ENCODE measurements around the gene ZNF785. TPM values are rescaled to one million over a fixed set of nuclear protein-coding genes. Genes with fewer than 3 reads are reported as not detected.
A peak's percentile ranks its signal among the peaks of the same experiment; 100 is the strongest.

Gene ZNF785
- total RNA-seq, 1 experiment from 2014 or later = 16.0 TPM

DNA sequence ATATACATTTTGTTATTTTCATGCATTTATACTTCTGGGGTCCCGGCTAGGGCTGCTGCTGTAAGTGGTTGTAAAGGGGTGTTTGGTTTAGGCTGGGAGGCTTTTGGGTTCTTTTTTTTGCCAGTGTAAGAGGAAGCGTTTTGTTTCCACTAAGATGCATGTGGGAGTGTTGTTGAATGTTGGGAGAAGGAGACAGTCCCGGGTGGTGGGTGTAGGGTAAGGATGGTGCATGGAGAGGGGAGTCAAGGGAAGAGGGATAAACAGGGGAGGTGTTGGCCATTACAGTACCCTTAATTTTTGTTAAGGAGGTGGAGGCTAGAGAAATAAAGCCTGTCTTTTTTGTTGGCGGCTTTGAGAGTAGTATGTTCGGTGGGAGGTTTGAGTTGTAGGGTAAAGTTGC, 42.4 kb downstream of the ZNF785 start:
- Mint-ChIP-seq H3K27ac (no peak overlapping the region), H3K4me3 (no peak overlapping the region), H3K4me1 (peaks cover 6% of the 10 kb centered on the region), H3K36me3 (peaks cover 4% of the 10 kb centered on the region; the same call in 1 of the 2 replicates), H3K9me3 (no peaks in the 10 kb centered on the region; the same call in 1 of the 2 replicates), H3K27me3 (ENCODE audit: low read depth) (no peaks in the 10 kb centered on the region)
- ATAC-seq (no peak), DNase-seq (ENCODE audit: low spot score) (no peak)
- TF ChIP-seq, protein P1, sequence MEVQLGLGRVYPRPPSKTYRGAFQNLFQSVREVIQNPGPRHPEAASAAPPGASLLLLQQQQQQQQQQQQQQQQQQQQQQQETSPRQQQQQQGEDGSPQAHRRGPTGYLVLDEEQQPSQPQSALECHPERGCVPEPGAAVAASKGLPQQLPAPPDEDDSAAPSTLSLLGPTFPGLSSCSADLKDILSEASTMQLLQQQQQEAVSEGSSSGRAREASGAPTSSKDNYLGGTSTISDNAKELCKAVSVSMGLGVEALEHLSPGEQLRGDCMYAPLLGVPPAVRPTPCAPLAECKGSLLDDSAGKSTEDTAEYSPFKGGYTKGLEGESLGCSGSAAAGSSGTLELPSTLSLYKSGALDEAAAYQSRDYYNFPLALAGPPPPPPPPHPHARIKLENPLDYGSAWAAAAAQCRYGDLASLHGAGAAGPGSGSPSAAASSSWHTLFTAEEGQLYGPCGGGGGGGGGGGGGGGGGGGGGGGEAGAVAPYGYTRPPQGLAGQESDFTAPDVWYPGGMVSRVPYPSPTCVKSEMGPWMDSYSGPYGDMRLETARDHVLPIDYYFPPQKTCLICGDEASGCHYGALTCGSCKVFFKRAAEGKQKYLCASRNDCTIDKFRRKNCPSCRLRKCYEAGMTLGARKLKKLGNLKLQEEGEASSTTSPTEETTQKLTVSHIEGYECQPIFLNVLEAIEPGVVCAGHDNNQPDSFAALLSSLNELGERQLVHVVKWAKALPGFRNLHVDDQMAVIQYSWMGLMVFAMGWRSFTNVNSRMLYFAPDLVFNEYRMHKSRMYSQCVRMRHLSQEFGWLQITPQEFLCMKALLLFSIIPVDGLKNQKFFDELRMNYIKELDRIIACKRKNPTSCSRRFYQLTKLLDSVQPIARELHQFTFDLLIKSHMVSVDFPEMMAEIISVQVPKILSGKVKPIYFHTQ (CRISPR knock-in tag; IDR thresholded peaks at IDR 0.05) = no peak
- TF ChIP-seq, protein P2, sequence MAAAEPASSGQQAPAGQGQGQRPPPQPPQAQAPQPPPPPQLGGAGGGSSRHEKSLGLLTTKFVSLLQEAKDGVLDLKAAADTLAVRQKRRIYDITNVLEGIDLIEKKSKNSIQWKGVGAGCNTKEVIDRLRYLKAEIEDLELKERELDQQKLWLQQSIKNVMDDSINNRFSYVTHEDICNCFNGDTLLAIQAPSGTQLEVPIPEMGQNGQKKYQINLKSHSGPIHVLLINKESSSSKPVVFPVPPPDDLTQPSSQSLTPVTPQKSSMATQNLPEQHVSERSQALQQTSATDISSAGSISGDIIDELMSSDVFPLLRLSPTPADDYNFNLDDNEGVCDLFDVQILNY (CRISPR knock-in tag; IDR thresholded peaks at IDR 0.05) = no peak
- TF ChIP-seq, protein P3, sequence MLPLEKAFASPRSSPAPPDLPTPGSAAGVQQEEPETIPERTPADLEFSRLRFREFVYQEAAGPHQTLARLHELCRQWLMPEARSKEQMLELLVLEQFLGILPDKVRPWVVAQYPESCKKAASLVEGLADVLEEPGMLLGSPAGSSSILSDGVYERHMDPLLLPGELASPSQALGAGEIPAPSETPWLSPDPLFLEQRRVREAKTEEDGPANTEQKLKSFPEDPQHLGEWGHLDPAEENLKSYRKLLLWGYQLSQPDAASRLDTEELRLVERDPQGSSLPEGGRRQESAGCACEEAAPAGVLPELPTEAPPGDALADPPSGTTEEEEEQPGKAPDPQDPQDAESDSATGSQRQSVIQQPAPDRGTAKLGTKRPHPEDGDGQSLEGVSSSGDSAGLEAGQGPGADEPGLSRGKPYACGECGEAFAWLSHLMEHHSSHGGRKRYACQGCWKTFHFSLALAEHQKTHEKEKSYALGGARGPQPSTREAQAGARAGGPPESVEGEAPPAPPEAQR (CRISPR knock-in tag; IDR thresholded peaks at IDR 0.05) = no peak
- TF ChIP-seq, protein P4, sequence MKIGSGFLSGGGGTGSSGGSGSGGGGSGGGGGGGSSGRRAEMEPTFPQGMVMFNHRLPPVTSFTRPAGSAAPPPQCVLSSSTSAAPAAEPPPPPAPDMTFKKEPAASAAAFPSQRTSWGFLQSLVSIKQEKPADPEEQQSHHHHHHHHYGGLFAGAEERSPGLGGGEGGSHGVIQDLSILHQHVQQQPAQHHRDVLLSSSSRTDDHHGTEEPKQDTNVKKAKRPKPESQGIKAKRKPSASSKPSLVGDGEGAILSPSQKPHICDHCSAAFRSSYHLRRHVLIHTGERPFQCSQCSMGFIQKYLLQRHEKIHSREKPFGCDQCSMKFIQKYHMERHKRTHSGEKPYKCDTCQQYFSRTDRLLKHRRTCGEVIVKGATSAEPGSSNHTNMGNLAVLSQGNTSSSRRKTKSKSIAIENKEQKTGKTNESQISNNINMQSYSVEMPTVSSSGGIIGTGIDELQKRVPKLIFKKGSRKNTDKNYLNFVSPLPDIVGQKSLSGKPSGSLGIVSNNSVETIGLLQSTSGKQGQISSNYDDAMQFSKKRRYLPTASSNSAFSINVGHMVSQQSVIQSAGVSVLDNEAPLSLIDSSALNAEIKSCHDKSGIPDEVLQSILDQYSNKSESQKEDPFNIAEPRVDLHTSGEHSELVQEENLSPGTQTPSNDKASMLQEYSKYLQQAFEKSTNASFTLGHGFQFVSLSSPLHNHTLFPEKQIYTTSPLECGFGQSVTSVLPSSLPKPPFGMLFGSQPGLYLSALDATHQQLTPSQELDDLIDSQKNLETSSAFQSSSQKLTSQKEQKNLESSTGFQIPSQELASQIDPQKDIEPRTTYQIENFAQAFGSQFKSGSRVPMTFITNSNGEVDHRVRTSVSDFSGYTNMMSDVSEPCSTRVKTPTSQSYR (CRISPR knock-in tag; IDR thresholded peaks at IDR 0.05) = no peak
- TF ChIP-seq SP1 (CRISPR knock-in tag; conservative IDR thresholded peaks at IDR 0.05) = no peak
- ChIA-PET POLR2A (no interaction called here), CTCF (interaction anchor here (1.1 to 1.8 kb wide), 2 partner anchors 73 to 113 kb away, joined by 3 to 12 read pairs; partner anchors contain the start of gene DCTPP1)

DNA sequence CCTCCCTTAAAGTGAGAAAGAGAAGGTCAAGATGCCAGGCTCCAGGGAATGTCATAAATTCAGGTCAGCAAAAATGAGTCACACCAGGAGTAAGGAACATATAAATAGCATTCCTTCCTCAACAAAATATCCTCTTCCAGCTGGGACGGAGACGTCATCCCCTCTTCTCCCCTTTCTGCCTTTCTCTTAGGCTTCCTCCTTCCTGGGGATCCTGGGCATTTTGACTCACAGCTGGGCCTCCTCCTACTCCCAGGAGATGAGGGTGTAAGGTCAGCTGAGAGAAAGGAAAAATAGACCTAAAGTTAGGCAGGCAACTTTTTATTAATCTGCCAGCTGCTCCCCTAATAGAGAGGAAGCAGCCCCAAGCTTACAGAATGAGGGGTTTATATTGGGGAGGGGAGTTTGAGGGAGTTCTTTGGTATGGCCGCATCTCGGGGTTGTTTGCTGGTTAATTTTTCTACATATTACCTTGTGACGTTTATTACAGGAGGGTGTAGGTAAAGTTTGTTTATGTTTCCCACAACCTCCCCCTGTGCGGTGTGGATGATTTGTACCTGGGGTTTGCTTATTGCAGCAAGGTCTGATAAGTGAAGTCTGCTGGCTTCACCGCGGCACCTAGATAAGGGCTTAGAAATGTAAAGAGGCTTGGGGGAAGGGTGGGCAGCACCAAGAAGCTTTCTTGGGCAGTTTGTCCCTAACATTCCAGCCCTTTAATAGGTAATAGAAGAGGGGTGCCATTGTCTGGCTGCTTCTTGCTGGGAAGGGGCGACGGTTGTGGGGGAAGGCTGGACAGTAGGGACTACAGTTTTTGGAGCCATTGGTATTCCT, 43.8 kb downstream of the ZNF785 start:
- no peak overlapping the region for H3K4me3 Mint-ChIP-seq
- CTCF ChIA-PET = interaction anchor here (1.1 to 2.0 kb wide), 7 partner anchors 15 to 112 kb away, joined by 3 to 12 read pairs (median 5); partner anchors contain the start of genes DCTPP1, ZNF688 and ZNF764
- TF ChIP-seq, protein P5, sequence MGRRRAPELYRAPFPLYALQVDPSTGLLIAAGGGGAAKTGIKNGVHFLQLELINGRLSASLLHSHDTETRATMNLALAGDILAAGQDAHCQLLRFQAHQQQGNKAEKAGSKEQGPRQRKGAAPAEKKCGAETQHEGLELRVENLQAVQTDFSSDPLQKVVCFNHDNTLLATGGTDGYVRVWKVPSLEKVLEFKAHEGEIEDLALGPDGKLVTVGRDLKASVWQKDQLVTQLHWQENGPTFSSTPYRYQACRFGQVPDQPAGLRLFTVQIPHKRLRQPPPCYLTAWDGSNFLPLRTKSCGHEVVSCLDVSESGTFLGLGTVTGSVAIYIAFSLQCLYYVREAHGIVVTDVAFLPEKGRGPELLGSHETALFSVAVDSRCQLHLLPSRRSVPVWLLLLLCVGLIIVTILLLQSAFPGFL (CRISPR knock-in tag; IDR thresholded peaks at IDR 0.05; ENCODE audit: borderline replicate concordance) = no peak
- TF ChIP-seq, protein P6, sequence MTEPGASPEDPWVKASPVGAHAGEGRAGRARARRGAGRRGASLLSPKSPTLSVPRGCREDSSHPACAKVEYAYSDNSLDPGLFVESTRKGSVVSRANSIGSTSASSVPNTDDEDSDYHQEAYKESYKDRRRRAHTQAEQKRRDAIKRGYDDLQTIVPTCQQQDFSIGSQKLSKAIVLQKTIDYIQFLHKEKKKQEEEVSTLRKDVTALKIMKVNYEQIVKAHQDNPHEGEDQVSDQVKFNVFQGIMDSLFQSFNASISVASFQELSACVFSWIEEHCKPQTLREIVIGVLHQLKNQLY (CRISPR knock-in tag; IDR thresholded peaks at IDR 0.05) = no peak
- TF ChIP-seq TCF7 (CRISPR knock-in tag; IDR thresholded peaks at IDR 0.05; ENCODE audit: low read depth) = no peak
- no peak for TF ChIP-seq ELF4 (CRISPR knock-in tag; IDR thresholded peaks at IDR 0.05; ENCODE audit: low read depth)
- no peak for TF ChIP-seq SP1 (CRISPR knock-in tag; conservative IDR thresholded peaks at IDR 0.05)
- no peak for TF ChIP-seq HMGA2 (CRISPR knock-in tag; IDR thresholded peaks at IDR 0.05)
- TF ChIP-seq, protein P7, sequence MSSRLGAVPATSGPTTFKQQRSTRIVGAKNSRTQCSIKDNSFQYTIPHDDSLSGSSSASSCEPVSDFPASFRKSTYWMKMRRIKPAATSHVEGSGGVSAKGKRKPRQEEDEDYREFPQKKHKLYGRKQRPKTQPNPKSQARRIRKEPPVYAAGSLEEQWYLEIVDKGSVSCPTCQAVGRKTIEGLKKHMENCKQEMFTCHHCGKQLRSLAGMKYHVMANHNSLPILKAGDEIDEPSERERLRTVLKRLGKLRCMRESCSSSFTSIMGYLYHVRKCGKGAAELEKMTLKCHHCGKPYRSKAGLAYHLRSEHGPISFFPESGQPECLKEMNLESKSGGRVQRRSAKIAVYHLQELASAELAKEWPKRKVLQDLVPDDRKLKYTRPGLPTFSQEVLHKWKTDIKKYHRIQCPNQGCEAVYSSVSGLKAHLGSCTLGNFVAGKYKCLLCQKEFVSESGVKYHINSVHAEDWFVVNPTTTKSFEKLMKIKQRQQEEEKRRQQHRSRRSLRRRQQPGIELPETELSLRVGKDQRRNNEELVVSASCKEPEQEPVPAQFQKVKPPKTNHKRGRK (CRISPR knock-in tag; IDR thresholded peaks at IDR 0.05; ENCODE audit: borderline replicate concordance) = no peak
- TF ChIP-seq CREM (CRISPR knock-in tag; IDR thresholded peaks at IDR 0.05) = no peak
- TF ChIP-seq, protein P8, sequence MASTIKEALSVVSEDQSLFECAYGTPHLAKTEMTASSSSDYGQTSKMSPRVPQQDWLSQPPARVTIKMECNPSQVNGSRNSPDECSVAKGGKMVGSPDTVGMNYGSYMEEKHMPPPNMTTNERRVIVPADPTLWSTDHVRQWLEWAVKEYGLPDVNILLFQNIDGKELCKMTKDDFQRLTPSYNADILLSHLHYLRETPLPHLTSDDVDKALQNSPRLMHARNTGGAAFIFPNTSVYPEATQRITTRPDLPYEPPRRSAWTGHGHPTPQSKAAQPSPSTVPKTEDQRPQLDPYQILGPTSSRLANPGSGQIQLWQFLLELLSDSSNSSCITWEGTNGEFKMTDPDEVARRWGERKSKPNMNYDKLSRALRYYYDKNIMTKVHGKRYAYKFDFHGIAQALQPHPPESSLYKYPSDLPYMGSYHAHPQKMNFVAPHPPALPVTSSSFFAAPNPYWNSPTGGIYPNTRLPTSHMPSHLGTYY (CRISPR knock-in tag; IDR thresholded peaks at IDR 0.05) = no peak

More for the DNA sequence above, 43.8 kb downstream of the ZNF785 start:
- POLR2A ChIA-PET = interaction anchor here (1.2 kb wide), 1 partner anchor 16 kb away, joined by 5 read pairs; no protein-coding TSS in a partner anchor
- H3K4me1 Mint-ChIP-seq = peaks cover 10% of the 10 kb centered on the region
- ATAC-seq (peak; percentile 52), DNase-seq (ENCODE audit: low spot score) (no peak)
- no peaks in the 10 kb centered on the region for H3K9me3 Mint-ChIP-seq
- no peaks in the 10 kb centered on the region for H3K27me3 Mint-ChIP-seq (ENCODE audit: low read depth)
- H3K36me3 Mint-ChIP-seq = peaks cover 7% of the 10 kb centered on the region
- H3K27ac Mint-ChIP-seq = no peak overlapping the region
